Eye (tissue), 1 donor: ENCODE measurements around the gene BTBD7.
"Not testable (repeated sequence)": the region's sequence is repeated elsewhere in the genome, so short reads cannot be mapped to it uniquely, and the experiment has no call there.

Experiments used
- DNase-seq: peaks from one replicate; pipeline ENCODE4 v3.0.0-alpha.2; 2015

Gene BTBD7

GRCh38 chr14:93332853-93333630, at the start of gene BTBD7:
TSS of gene BTBD7 (minus strand) at chr14:93333036. CDS start at chr14:93296051, 36,985 bp downstream.
- DNase-seq = peak; percentile 99

GRCh38 chr14:93381644-93382043, 48.8 kb upstream of the BTBD7 start:
- DNase-seq = no peak

DNA sequence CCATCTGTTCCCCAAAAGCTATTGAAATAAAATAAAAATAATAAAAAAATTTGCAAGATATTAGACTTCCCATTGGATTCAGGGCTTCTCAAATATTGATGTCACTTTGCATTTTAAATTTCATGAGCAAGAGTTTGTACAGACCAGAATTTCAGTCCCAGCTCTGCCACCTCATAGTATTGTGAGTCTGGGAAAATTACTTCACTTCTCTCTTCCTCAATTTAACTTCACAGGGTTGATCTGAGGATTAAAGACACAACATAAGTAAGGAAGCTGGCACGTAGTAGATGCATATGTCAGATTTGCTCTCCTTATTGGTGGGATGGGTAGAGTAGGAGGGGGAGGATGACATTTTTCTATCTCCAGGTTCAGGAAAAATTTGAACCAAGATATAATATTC, 47.0 kb upstream of the BTBD7 start:
- no peak for DNase-seq

DNA sequence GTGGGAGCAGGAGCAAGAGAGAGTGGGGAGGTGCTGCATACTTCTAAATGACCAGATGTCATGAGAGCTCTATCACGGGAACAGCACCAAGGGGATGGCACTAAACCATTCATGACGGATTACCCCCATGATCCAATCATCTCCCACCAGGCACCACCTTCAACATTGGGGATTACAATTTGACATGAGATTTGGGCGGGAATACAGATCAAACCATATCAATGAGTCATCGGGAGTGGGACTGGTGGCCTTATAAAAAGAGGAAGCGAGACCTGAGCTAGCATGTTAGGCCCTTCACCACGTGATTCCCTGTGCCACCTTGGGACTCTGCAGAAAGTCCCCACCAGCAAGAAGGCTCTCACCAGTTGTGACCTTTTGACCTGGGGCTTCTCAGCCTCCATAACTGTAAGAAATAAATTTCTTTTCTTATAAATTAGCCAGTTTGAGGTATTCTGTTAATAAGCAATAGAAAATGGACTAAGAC, 42.9 kb upstream of the BTBD7 start:
- no peak for DNase-seq

DNA sequence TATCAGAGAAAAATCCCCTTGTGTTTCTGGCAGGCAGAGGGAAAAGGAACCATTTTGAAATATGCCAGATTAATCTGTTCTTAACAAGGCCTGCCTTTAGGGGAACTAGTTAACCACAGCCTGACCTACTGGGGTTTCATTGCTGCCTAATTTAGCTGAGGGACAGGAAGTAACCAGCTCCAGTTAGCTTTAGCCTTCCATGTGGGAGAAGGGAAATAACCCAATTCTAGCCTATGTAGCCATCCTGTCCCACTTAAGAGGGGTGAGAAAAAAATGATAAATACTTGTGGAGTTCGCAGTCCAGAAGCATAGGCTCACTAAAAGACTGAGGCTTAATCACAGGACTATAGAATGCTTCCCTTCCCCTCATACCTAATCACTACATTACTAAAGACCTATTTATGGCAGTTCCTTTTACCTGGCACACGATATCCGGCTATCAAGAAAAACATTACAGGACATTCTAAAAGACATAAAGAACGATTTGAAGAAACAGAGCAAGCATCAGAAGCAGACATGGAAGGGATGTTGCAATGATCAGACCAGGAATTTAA, 37.0 kb upstream of the BTBD7 start:
- no peak for DNase-seq

GRCh38 chr14:93368996-93369712, 36.3 kb upstream of the BTBD7 start:
- peak; percentile 48 for DNase-seq

GRCh38 chr14:93354873-93355272, 22.0 kb upstream of the BTBD7 start:
- not testable (repeated sequence) for DNase-seq

DNA sequence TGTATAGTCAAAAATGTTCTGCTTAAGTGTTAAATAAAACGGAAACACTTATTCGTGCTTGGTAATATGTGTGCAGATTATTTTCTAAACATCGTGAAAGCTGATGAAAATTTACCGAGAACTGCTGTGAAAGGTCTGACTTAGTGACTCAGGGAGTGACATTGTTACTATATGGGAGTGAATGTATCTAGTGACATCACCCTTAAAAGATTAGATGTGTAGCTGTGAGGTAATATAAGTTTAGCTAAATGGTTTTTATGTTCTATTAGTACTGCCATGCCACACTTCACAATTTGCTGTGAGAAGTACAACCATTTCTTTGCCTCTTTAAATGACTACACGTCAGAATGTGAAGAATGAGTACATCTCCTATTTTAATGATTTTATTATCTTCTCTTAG, 15.5 kb upstream of the BTBD7 start:
- no peak for DNase-seq

DNA sequence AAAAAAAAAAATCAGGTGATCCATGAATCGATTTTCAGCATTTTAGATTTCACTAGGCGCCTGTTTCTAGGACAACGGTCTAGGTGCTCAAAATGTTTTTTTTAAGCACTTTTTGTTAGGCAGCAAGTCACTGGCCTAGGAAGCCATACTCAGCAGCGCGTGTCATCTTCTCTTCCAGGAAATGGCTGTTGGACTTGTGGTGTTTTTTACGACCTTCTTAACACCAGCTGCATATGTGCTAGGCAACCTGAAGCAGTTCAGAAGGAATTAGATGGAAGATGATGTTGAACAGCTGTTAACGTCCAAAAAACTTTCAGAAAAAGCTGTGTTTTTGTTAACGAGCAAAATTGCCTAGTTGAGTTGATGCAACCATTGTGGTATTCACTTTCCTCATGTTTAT, 15.0 kb upstream of the BTBD7 start:
- DNase-seq = no peak

- DNase-seq = no peak
These were observed 14.3 kb upstream of the BTBD7 start, which contains the start of gene COX8C for GRCh38 chr14:93346926-93347721. TSS of gene COX8C (plus strand) at chr14:93347182. CDS start at chr14:93347269, 87 bp downstream.

GRCh38 chr14:93343797-93344196, 11.0 kb upstream of the BTBD7 start:
- no peak for DNase-seq

DNA sequence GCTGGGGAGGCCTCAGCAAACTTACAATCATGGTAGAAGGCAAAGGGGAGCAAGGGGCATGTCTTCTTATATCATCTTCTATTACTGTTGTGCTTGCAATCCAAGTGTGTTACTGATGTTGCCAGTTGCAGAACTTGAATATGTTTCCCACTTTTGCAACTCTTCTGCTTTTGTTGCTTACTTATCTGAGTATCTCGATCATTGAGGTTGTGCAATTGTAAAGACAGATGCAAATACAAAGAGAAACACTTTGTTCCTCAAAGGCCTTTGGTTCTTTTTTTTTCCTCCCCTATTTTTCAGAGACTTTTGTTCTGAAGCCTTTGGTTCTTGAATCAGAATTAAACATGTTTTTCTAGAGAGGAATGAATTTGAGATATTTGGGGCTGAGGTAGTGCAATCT, 10.4 kb upstream of the BTBD7 start:
- no peak for DNase-seq

DNA sequence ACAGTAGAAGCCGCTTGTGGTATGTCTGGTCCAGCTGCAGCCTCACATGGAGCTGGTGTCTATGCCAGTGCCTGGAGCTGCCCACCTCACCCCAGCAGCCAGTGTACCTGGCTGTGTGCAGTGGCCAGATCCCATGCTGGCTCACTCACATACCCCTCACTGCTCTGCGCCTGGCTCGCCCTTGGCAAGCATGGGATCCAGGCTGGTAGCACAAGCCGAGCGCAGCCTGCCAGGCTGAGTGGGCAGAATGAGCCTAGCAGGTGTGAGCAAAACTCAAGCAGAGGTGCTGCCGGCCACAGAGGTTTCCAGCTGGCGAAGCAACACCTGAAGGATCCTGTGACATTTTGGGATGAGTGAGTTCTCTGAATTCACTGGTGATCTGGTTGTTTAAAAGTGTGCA, 5.0 kb upstream of the BTBD7 start:
- DNase-seq = no peak

GRCh38 chr14:93337143-93337753, 4.4 kb upstream of the BTBD7 start:
- DNase-seq = no peak

DNA sequence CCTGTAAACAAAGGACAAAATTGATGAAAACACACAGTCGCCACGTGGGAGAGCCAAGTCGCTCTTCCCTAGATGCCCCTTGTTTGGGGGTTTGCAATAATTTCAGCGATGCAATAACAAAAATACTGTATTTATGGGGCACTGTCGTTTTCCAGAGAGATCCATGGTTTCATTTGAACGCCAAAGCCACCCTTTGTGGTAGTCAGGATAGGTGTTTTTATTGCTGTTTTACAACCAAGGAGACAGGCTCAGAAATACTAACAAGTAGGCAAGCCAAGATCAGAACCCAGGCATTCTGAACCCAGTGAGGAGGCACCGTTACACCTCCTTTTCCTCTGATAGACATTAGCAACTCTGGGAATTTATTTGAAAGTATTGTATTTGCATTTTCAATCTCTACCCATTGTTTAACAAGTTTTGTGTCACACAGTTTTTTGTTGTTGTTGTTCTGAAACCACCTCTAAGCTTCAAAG, 831 bp upstream of the BTBD7 start:
- DNase-seq = no peak

DNA sequence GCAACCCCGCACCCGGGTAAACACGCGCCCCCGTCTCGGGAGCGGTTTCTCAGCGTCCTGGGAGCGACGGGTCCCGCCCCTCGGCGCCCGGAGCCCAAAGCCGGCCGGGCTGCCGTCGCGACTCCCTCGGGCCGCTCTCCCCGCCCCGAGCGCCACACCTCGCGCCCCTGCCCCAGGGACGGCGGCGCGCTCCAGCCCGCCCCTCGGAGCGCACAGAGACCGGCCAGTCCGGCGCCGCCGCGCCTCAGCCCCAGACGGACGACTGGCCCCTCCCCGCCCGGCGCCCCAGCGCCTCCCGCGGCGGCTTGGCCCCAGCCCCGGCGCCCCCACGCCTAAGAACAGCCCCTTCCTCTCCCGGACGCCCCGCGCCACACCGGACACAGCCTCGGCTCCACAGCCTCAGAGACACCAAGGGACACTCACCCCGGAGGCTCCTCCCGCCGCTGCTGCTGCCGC, 411 bp downstream of the BTBD7 start:
- no peak for DNase-seq

GRCh38 chr14:93331728-93332396, 974 bp downstream of the BTBD7 start:
- DNase-seq = no peak

DNA sequence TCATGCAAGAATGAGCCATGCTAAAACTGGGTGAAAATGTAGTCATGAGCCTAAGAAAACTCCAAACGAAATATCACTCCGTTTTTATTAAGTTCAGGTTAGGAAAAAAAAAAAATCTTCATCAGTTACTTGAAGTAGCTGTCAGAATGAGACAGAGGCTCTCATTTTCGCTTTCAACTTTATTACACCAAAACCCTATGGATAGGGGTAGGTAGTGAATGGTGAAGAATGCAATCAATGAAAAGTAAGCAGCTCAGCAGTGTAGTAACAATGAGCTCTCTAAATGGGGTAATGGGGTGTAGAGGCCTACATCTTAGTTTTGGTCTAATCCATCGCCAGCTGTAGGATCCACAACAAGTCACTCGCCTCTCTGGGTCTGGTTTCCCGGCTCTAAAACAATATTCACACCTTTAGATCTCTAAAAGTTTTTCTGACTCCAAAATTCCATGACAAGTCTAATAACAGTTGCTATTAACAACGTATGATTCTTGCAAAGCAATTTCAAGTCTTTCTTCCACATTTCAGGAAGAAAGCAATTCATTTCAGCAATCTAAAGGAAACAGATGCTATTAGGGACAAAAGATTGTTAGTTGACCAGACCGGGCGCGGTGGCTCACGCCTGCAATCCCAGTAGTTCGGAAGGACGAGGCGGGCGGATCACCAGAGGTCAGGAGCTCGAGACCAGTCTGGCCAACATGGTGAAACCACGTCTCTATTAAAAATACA, 1.7 kb downstream of the BTBD7 start:
- no peak for DNase-seq

DNA sequence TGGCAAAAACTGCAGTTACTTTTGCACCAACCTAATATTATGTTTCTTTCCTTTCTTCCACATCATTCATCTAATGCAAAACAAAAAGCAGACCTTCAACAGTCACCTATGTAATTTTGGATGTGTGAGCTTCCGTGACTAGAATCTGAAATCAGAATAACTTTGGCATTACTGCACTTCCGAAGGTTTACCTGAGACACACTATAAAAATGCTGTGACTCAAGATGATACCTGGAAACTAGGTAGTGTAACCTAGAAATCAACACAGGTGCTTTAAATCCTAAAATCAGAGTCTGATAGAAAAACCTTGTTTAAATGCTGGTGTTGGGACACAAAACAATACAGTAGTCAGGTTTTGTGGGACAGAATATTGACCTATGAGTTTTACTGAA, 2.2 kb downstream of the BTBD7 start:
- DNase-seq = no peak

- DNase-seq = no peak
These were observed 2.7 kb downstream of the BTBD7 start for GRCh38 chr14:93329965-93330608.
